Stimulated activated CD8-positive, alpha-beta memory T cell treated with anti-CD3 and anti-CD28 coated beads, Interleukin-7, amount 100 ng/mL, for 48 hours (primary cell): Measurements from ENCODE around the gene UBXN6.

ENCODE experiments used
- DNase-seq, 2 donors: peaks; one replicate each; pipeline ENCODE4 v3.0.0-alpha.2; 2020; ENCODE audit warnings: low read depth in 1 of 2; ENCODE audit errors: extremely low read depth in 1 of 2

UBXN6 gene, protein sequence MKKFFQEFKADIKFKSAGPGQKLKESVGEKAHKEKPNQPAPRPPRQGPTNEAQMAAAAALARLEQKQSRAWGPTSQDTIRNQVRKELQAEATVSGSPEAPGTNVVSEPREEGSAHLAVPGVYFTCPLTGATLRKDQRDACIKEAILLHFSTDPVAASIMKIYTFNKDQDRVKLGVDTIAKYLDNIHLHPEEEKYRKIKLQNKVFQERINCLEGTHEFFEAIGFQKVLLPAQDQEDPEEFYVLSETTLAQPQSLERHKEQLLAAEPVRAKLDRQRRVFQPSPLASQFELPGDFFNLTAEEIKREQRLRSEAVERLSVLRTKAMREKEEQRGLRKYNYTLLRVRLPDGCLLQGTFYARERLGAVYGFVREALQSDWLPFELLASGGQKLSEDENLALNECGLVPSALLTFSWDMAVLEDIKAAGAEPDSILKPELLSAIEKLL

DNA sequence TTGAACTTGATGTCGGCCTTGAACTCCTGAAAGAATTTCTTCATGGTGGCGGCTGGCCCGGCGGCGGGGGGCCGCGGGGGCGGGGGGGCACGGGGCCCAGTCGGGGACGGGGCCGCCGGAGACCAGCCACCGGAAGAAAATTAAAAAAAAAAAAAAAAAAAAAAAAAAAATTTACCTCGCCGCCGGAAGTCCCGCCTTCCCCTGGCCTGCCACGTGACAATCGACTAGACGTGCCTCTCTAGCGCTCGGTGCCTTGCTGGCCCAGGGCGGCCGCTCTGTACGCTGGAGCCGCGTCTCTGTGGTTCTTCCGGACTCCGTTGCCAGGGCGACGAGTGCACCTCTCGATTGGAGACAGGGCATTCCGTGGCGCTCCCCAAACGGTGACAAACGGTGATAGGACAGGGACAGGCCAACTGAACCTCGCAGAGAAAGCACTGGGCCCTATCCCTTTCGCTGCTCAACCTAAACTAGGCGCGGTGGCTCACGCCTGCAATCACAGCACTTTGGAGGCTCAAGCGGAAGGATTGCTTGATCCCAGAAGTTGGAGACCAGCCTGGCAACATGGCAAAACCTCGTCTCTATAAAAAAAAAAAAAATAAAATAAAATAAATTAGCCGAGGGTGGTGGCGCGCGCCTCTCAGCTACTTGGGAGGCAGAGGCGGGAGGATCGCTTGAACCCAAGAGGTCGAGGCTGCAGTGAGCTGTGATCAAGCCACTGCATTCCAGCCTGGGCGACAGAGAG lies at the start of gene UBXN6:
Gene UBXN6, minus strand, starts transcription at position 141 of the 742 bp plus-strand sequence. Its CDS starts 97 bp downstream, at position 44.
- peak; percentile 89 to 95 for DNase-seq

DNA sequence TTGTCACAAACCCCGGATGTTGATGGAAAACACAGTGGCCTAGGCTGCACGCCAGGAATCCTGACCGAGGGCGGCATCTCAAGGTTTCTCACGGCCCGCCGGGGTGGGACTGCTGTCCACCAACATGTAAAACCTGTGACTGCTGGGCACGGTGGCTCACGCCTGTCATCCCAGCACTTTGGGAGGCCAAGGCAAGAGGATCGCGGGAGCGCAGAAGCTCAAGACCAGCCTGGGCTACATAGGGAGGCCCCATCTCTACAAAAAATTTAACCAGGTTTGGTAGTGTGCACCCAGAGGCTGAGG lies 49.5 kb upstream of the UBXN6 start:
- DNase-seq, result no peak

DNA sequence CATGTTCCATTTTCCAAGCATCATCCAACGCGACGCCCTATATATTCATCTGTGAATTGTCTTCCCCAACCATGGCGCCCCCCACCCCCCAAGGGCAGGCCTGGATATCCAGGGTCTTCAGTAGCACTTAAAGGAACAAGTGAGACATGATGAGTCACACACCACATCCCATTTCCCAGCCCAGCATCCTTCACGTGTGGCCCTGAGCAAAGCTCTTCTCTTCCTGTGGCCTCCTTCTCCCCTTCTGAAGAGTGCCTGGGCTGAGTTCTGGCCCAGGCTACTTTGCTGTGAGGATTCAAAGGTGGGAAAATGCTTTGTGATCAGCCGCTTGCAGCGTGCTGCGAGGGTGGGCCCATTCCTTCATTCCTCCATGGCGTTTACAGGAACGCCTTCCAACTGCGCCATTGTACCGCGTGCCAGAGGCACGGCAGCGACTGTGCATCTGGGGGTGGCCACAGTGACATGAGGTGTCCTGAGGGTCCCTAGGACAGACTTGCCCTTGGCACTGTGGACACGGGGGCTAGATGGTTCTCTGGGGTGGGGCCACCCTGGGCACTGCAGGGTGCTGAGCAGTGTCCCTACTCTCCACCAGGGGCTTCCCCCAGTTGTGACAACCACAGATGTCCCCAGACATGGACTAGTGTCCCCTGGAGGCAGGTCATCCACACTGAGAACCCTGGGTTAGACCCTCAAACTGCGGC lies 49.0 kb upstream of the UBXN6 start:
- DNase-seq, result no peak

DNA sequence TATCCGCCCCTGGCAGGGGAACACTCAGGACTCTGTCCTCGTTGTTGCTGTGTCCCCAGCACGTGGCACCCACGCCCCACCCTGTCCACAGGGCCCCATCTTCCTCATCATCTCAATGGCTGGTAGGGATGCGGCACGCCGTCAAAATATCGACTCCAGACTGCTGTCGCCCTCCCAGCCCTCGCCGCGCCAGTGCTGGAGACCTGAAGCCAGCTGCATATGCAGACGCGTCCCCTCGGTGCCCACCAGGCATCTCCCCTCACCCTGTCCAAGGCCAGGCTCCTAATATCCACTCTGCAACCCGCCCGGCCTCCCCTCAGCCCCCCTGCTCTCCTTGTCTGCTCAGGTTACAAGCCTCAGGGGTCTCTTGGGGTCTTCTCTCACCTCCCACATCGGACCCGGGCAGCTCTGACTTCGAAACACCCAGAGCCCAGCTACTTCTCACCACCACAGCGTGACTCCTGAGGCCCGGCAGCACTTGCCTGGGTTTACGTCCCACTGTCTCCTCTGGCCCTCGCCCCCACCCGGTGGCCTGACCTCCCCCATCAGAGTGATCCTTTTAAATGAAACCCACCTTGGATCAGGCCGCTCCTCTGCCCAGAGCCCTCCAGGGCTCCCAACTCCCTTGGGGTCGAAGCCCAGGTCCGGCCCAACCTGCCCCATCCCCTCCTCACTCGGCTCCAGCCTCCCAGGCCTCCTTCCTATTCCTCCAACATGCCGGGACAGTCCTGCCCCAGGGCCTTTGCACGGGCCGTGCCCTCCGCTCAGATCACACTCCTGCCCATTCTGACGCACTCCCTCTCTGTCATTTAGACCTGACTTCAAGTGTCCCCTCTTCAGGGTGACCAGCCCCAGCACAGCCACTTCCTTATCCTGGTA lies 48.2 kb upstream of the UBXN6 start:
- no peak for DNase-seq

DNA sequence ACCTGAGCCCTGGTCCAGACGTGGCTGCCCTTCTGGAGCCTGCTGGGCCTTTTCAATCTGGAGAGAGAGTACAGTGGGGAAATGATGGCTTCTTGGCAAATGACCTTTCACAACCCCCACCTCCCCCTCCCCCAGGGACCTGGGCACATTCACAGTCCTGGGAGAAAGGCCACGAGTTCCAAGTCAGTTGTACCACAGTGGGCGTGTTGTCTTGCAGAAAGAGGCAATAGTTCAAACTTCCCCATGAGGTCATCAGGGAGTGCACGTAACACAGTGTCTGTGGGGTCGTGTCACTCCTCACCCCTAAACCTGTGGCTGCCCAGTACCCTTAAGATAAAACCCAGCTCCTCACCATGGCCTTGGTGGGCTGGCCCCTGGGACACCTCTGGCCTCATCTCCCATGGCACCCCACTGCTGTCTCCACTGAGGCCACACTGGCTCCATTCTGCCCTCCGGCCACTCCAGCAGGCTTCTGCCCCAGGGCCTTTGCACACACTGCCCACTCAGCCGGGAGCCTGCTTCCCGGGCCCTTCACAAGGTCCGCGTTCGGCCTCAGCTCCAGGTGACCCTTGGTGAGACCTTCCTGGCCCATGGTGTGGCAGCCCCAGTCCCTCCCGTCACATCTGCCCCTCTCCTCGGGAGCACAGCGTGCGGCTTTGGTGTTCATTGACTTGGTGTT lies 47.4 kb upstream of the UBXN6 start:
- DNase-seq, result no peak

DNA sequence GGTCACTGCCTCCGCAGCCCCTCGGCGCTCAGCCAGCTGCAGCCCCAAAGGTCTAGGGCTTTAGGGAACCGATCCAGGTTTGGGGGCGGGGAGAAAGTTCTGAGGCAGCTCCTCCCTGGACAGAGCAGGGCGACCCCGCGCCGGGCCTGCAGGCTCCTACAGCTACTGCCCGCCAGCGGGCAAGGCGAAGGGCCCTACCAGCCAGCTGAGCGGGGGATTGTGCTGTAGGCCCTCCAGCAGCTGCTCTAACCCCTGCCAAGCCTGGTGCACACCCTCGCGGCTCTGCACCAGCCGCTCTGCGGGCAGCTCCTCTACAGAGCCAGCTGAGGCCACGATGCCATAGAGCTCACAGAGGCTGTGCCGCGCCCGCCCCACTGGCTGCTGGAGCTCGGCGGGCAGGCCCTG lies 46.7 kb upstream of the UBXN6 start:
- no peak for DNase-seq

DNA sequence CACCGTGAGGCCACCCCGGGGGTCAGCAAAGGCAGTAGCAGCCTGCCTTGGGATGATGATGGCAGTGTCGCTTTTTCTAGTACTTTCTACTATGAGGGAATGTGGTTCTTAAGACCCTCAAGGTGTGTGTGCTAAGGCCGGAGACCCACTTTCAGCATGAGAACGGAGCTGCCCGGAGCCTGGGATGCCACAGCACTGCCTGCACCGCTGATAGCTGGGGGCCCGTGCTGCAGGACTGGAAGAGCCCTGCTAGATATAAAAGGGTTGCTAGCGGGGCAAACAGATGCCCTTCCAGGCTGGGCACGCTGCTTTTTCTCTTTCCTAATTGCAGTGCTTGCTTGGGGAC lies 46.2 kb upstream of the UBXN6 start:
- no peak for DNase-seq

DNA sequence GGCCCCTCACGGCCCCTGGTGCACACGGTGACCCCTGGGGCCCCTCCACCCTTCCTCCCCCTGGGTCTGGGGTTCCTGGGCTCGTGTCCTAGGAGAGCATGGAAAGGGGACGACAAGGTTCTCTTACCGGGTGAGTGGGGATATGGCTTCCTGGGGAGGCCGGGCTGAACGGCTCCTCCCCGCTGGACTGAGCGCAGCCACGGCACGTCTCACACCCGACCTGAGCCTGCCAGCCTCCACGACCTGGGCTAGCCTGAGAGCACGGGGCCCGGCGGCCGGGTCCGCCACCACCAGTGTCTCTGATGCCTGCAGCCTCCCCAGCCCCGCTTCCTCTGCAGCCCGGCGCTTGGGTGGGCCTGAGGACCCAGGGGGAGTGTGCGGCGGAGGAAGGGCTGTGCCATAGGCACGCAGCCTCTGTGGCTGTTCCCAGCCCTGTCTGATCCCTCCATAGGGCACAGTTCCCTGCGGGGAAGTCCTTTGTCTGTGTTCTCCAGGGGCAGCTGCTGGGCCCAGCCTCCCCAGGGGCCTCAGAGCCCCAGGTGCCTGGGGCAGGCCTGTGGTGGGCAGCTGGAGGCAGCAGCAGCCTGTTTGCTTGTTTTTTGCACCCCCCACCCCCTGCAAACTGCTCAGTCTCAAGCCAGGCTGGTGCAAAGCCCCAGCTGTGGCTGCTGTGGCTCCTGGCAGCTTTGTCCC lies 45.7 kb upstream of the UBXN6 start:
- DNase-seq, result no peak

DNA sequence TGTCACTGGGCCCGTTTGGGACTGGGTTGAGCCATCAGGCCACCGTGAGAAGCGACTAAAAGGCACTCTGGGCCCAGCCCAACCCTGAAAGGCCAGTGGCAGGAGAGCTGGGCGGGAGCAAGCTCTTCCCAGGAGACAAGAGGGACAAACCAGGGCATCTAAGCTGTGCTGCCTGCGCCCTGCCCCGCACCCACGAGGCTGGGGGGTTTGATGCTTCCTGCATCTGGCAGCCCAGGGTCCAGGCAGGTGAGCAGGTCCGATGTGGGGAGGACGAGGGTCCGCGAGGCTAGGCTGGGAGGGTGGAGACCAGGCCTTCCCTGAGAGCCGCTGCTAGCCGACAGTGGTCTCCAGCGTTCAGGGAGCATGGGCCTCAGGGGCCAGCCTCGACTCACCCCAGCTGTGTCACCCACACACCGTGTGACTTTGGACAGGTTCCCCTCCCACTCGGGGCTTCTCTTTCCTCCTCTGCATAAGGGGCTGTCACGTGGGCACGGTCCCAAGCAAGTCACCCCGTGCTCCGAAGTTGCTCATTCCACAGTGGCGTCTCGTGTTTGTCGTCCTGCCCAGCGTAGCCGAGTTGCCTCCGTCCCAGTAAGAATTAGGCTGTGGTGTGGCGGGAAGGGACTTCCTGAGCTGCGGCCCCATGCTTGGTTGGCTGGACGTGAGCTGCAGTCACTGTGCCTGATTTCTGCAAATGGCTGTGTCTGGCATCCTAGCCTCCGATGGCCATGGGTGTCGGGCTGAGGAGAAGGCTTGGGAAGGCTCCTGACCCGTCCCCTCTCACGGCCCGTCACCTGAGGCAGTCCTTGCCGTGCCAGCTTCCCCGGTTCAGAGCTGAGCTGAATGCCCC lies 44.9 kb upstream of the UBXN6 start:
- no peak for DNase-seq

DNA sequence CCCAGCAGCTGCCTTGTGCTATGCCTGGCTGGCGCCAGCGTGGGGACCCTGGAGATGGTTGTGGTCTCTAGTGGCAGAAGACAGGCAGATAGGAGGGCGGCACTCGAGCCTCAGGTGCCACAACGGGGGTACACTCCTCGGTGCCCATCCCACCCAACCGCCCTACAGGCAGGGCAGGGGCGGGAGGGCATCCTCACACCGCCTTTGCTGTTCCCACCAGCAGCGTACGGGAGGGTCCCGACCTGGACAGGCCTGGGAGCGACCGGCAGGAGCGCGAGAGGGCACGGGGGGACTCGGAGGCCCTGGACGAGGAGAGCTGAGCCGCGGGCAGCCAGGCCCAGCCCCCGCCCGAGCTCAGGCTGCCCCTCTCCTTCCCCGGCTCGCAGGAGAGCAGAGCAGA lies 44.1 kb upstream of the UBXN6 start:
- DNase-seq, result no peak

DNA sequence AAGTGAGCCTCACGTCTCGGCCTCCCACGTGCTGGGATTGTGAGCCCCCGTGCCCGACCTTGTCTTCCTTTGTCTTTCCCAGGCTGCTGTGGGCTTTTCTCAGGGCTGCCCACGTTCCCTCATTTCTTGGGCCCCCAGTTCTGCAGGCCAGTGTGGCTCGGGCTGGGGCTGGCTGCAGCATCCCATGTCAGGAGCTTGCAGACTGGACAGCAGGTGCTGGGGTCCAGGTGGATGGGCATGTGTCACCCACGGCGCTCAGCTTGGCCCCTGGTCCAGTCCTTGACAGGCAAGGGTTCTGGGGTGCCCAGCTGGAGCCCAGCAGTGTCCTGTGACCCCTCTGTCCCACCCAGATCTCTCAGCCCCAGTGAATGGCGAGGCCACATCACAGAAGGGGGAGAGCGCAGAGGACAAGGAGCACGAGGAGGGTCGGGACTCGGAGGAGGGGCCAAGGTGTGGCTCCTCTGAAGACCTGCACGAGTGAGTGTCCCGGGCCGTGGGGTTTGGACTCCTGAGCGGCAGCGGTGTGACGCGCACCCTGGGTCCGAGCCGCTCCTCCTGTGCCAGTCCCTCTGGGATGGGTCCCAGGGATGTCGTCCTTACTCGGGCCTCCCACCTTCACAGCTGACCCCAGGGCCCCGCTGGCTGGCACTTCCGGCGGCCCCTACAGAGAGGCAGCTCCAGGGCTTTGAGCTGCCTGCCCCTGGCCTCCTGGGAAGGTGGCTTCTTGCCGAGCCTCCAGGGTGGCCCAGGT lies 43.4 kb upstream of the UBXN6 start:
- DNase-seq, result no peak

DNA sequence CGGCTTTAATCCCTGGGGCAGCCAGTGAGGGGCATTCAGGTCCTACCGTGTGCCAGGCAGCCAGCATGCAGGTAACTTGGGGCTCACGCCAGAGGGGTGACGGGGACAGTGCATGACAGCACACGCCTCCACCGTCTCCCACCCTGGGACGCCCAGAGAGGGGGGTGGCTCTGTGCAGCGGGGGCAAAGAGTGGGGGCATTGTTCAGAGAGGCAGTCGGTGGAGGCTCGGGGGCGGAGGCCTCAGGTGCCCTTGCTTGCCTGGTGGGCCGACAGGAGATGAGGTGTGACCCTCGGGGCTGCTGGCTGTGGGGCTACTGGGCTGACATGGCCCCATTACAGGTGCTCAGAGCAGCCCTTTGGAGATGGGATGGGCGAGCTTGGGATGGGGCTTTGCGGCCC lies 42.3 kb upstream of the UBXN6 start:
- DNase-seq, result no peak

DNA sequence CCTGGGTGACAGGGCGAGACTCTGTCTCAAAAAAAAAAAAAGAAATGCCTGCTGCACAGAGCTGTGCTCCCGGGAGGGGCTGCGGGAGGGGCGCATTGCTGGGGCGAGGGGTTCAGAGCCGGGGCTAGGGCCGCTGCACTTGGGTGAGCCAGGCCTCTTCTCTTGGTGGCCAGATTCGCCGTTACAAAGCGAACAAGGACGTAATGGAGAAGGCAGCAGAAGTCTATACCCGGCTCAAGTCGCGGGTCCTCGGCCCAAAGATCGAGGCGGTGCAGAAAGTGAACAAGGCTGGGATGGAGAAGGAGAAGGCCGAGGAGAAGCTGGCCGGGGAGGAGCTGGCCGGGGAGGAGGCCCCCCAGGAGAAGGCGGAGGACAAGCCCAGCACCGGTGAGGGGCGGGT lies 41.7 kb upstream of the UBXN6 start:
- DNase-seq, result no peak

DNA sequence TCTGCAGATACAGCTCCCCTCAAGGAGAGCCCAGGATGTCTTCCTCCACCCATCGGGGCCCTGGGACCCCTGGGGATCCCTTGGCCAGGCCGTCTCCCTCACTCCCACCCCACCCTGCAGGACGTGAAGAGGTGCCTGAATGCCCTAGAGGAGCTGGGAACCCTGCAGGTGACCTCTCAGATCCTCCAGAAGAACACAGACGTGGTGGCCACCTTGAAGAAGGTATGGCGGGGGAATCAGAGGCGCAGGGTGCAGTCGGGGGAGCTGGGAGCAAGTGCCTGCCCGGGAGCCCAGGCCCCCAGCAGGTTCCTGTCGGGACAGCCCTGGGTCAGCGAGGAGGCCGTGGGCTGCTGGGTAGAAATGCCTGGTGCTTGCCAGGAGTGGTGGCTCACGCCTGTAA lies 41.1 kb upstream of the UBXN6 start:
- no peak for DNase-seq

DNA sequence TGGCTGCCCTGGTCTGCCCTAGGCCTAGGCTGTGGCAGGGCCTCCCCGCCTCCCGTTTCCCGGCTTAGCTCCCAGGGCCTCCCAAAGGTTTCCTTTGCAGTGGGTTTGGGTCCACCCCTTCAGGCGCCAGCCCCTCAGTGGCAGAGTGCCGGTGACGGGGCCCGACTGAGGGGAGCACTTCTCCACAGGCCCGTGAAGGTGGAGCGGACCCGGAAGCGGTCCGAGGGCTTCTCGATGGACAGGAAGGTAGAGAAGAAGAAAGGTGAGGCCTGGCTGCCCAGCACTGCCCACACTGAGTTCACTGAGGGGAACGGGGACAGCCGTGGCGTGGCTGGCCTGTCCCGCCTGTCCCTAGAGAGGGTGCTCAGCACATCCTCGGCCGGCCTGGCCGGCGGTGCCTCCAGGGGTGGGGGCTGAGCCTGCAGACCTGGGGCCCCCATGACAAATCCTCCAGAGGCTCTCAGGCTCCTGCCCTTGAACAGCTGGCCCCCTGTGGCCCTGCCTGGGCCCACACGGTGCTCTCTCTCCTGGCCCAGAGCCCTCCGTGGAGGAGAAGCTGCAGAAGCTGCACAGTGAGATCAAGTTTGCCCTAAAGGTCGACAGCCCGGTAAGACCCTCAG lies 40.3 kb upstream of the UBXN6 start:
- DNase-seq, result no peak

DNA sequence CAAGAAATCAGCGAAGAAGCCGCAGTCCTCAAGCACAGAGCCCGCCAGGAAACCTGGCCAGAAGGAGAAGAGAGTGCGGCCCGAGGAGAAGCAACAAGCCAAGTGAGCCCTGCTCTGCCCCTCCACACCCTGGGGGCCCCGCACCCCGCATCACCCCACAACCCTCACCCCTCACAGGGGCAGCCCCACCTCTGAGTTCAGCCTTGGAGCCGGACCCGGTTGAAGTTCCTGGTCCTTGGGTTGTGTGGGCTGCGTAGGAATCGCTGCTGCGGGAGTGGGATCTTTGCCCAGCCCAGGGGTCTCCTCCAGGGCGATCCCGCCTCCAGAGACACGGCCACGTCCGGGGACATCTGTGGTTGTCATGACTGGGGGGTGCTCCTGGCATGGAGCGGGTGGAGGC lies 38.7 kb upstream of the UBXN6 start:
- no peak for DNase-seq

DNA sequence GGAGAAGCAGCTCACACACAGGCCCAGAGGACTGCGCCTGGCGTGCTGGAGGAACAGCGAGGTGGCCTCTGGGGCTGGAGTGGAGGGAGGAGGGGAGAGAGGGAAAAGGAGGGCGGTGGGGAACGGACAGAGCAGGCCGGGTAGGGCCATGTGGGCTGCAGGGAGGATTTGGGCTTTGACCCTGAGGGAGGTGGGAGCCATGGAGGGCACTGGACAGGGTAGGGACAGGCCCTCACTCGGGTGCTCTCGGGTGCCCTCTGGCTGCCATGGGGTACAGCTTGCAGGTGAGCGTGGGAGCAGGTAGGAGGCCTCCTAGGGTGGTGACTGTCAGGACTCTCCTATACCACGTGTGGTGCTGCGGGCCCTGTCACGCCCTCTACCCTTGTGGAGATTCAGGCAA lies 37.9 kb upstream of the UBXN6 start:
- DNase-seq, result no peak

DNA sequence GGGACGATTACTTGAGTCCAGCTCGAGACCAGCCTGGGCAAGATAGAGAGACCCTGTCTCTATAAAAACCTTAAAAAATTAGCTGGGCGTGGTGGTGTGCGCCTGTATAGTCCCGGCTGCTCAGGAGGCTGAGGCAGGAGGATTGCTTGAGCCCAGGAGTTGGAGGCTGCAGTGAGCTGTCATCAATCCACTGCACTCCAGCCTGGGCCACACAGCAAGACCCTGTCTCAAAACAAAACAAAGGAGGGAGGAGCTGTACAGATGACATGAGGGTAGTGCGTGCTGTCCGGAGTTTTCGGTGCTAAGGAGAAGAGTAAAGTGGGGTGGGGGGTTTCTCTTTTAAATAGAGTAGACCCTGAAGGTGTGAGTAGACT lies 37.1 kb upstream of the UBXN6 start:
- DNase-seq, result no peak
